Lower leg skin (tissue), 3 donors: Measurements from ENCODE around the gene PIP5K1C.

Experiments used
- CTCF ChIP-seq, 3 donors: fragments of 450-650 bp; IDR thresholded peaks; one replicate each; pipeline ENCODE4 v1.5.1; 2016; ENCODE audit warnings: antibody characterized with exemption in 3 of 3, mild to moderate bottlenecking in 3 of 3, moderate library complexity in 2 of 3
- POLR2A ChIP-seq, 2 donors: fragments of 450-650 bp; IDR thresholded peaks; one replicate each; pipeline ENCODE4 v1.6.1; 2016 to 2017; ENCODE audit warnings: antibody characterized with exemption in 2 of 2, mild to moderate bottlenecking in 1 of 2, moderate library complexity in 1 of 2

- TF ChIP-seq CTCF (IDR thresholded peaks at IDR 0.05) (no peak), POLR2A (IDR thresholded peaks at IDR 0.05) (no peak)
Observed at GRCh38 chr19:3701200-3701599, 932 bp upstream of the PIP5K1C start.
